NK-92 treated with Interleukin-12 subunit alpha and Interleukin-12 subunit beta, amount 100 ng/mL, for 24 hours (cell line): ENCODE measurements around the gene NTPCR.
"Not testable (repeated sequence)": the region's sequence is repeated elsewhere in the genome, so short reads cannot be mapped to it uniquely, and the experiment has no call there.

ENCODE experiments used
- DNase-seq: peaks from one replicate; lab custom pipeline; 2025; lab: John Stamatoyannopoulos, UW

Gene NTPCR

DNA sequence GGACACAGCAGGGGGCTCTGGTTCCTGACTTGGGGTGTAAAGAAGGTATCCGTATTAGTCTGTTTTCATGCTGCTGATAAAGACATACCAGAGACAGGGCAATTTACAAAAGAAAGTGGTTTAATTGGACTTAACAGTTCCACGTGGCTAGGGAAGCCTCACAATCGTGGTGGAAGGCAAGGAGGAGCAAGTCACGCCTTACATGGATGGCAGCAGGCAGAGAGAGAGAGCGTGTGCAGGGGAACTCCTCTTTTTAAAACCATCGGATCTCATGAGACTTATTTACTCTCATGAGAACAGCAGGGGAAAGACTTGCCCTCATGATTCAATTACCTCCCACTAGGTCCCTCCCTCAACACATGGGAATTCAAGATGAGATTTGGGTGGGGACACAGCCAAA lies 23.2 kb upstream of the NTPCR start:
- not testable (repeated sequence) for DNase-seq

DNA sequence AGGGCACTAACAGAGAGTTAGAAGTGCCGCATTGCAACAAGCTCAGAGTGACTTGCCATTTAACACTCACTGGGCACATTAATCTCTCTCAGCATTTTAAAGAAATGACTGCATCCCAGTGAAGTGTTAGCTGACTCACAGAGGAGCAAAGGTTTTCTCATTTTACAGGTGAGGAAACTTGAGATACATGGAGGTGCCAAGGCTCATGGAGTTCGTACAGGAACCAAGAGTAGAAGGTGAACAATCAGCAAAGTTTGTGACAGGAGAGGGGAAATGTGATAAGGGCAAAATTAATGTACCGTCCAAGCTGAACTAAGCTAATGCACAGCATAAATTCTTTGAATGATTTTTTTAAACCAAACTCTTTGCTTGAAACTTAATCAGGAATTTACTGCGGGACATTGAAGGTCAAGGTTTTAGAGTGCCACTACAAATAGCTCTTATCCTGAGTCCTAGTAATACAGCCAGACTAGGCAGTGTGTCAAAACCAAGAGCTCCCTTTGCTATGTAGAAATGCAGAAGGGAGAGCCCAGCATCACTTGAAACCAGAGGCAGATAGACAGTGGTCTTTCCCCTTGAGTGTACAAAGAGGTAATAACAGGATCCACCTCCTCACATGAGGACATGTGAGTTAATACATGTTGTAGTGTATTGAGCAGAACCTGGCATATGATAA lies 22.4 kb upstream of the NTPCR start:
- DNase-seq = no peak

DNA sequence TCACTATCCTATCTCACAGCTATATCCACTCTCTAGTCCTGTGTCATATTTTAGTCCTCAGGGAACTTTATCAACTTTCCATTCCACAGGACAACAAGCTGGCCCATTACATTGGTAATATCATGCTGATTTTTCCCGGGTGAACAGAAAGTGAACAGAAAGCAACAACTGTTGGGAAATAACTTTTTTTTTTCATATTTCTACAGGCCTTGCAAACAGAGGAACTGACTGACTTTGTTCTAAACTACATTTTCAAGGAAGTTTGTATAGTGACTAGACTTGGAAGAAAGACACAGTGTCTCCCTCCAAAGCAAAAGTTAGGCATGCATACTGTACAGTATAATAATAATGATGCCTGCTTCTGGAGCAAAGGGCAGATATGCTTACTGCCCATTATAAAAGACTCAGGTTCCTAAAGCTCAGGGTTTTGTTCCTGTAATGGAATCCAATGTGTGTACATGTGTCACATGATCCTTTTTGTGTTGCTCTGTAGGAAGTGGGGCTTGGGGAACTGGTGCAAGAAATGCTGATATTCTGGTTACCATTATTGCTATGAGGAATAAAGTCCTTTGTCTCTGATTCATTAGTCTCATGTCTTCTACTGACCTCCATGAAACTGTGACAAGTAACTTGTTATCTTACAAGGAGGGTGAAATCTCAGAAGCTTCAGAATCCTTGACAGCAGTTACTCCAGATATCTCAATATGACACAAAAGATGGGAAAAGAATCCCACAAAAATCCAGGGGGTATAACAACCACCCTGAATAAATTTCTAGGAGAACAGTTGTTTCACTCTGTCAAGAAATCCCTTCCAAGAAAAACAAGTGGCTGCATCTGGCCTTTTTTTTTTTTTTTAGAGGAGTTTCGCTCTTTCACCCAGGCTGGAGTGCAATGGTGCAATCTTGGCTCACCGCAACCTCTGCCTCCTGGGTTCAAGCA lies 17.7 kb upstream of the NTPCR start:
- DNase-seq = no peak

DNA sequence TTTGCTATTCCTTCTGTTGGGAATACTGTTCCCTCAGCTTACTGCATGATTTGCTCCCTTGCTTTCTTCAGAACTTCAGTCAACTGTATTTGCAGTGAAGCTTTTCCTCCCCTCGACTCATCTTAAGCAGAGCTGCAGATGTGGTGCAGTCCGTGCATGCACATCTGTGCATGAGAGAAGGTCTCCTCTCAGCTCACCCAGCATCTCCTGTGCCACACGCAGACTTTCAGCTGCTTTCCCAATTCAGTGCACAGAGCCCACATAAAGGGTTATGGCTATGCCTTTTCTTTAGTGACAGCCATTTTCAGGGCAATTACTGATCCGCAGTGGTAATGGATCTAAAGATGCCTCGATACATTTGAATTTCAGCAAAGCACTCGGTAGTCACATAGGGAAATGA lies 13.5 kb upstream of the NTPCR start:
- no peak for DNase-seq

DNA sequence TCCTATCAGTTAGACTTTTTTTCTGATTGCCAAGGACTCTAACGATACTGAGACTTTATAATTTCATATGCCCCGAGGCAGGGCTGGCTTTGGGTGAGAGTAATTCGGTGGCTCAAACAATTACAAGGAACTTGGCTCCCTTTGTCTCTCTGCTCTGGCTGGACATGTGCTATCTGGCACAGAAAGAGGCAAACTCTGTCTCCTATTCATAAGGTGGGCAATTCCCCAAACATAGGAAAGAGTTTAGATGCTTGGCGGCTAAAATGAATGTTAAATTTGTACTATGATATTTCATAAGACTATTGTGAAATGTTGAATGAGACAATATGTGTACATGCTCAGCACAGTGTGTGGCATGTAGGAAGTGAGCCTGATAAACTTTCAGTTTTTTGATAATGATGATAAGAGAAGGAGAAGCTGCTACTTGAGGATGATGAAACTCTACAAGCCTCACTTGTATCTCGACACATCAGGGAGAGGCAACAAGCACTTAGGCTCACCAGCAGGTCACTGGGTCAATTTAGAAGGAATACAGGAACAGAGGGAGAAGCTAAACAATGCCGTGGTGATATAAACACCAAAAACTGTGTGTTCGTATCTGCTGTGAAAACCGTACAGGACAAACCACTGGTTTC lies 12.6 kb upstream of the NTPCR start:
- DNase-seq = no peak

DNA sequence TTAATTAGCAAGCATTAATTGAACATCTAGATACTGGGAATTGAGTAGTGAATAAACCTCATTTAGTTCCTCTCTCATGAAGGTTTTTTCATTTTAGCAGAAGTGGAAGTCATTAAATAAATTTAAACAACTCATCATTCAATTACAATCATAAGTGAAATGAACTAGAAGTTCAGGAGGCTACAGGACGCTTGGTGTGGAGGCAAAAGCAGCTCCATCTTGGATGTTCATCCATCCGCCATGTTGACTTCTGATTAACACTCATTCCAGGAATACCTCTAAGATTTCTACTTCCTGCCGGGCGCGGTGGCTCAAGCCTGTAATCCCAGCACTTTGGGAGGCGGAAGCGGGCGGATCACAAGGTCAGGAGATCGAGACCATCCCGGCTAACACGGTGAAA lies 11.5 kb upstream of the NTPCR start:
- DNase-seq = no peak

DNA sequence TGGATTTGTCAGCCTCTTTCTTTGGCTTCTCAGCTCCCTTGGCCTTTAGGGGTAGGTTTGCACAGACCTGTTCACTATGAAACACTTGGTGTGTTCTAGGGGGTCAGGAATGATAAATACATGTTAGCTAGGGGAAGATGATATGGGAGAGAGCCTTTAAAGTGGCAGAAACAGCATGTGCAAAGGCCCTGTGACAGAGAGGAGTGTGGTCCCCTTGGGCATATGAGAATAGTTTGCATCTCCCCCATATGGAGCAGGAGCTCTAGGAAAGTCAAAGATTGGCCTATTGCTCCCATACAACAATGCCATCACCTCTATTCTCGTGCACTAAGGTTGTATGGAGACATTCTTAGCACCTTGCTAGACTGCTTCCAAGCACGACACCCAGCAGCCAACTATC lies 10.7 kb upstream of the NTPCR start:
- DNase-seq = no peak

DNA sequence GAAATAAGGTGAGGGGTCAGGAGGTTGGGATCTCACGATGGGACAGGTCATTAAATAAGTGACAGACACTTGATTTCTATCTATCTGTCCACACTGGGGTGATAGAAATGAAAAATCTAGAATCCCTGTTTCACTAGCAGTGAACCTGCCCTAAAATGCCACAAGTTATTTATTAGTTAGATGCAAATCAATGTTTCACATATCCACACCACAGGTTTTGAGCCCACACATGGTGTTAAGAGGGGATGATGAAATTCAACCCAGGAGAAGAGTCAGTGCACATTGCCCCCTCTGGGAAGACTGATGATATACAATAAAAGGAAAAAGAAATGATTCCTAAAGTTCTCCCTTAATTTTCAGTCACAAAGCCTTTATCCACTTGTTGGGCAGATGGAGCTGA lies 10.1 kb upstream of the NTPCR start:
- no peak for DNase-seq

DNA sequence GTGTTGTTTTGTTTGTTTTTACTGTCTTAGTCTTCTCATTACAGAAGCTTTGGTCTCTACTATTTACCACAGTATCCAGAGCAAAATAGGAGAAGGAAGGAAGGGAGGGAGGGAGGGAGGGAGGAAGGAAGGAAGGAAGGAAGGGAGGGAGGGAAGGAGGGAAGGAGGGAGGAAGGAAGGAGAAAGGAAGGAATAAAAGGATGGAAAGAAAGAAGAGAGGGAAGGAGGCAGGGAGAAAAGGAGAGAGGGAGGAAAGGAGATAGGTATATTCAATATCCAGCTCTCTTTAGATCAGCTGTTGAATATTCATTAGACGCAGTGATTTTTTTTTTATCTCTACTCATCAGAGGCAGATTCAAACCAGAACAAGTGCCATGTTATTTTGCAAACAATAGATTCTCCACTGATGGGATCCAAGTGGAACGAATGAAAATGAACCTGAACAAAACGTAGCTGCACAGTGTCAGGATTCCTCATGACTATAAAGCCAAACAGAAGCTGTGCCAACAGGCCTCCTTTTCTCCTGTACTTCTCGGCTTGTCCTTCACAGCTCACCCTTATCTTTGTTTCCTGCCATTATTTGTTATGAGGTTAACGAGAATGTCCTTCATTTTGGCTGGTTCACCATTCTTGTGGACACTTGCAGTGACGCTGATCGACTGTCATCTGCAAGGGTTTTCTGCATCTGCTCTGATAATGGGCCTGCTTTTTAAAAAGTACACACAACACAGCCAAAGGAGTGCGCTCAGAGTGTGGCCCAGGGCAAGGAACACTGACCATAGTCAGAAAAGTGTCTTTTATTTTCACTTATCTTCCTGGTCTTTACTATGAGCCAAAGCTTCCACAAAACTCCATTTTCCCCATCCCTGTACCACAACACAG lies 7.8 kb upstream of the NTPCR start:
- DNase-seq = no peak

DNA sequence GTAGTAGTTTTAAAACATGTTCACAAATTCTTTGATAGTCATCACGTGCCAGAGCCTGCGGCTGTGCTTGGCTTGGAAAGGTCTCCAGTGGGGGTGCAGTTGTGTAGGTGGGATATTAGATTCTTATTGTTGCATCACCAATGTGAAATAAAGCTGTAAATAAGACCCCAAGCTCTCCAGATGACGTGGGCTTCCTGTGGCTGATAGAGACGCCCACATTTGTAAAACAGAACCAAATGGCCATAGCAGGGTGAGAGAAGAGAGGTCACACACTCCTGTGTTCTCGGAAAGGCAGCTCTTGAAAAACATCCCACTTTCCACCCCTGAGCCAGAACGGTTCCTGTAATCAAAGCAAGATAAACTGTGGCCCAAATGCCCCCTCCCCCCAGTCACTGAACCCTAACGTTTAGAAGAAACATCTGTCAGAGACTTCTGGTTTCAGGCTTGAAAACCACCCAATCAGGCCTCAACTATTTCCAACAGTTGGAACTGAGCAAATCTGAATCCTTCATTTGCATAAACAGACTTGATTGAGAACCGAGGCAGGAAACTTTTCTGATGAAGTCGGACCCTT lies 6.6 kb upstream of the NTPCR start:
- DNase-seq = no peak

DNA sequence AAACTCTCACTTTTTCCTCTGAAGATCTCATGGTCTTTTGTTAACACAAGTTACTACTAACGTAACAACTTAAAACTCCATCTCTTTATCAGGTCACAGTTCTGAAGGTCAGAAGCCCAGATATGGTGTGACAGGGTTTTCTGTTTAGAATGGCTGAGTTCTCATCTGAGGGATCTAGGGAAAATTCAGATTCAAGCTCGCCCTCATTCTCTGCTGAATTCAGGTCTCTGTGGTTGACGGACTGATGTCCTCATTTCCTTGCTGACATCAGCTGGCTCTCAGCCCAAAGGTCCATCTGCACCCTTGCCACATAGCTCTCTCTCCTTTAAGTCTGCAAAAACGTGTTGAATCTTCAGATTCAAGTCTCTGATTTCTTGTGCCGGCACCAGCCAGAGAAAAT lies 6.1 kb upstream of the NTPCR start:
- DNase-seq = no peak

DNA sequence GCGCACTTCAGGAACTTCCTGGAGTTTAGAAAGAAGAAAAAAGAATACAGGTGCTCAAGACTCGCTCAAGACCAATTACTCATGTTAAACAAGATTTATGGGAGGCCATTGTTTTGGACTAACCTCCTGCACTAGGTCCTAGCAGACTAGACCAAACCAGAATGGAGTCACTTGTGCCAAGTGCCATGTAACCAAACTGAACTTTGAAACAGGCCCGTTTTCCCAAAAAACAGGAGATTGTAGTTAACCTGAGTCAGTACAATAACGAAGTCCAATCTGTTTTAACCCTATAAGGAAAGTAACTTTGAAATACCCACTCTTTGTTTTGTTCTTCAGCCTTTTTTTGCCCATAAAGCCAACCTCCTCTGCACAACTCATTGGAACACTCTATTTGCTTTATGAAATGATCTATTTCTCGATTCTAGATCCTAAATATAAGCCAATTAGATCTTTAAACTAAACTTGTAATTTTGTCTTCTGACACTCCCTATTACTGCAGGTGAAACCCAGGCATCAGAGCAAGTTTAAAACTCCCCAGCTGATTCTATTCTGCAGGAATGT lies 695 bp upstream of the NTPCR start:
- DNase-seq = no peak

DNA sequence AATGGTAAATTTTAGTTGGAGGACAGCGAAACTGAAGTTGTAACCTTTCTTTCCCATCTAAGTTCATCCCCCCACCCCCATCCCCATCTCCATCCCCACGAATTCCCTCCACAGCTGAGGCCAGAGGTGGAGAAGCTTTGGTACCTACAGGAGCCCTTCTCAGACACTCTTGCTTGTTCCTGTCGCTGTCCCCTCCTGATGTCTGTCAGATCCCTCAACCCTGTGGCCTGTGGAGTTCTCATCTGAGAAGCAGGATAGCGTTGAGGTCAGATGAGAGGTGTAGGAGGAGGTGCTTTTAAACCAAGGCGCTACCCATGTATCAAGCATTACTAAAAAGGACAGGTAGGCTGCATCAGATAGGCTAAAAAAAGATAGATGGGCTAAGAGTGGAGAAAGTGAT lies 769 bp downstream of the NTPCR start:
- DNase-seq = no peak

DNA sequence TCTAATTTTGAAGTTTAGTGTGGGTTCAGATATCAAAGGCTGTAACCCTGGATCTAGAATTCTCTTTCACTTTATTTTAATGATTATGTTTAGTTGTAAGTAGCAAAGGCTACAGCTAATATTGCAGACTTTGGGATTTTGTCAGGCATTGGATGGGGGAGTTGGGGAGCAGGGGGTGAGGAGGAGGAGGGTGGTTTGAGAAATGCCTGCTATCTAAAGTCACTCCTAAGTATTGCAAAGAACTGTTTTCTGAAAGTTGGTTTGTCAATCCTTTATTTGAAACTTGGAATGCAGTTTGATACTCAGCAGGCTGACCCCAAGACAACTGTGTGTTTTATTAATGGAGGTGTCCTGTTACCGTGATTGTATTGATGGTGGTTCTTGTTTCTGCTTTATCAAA lies 1.2 kb downstream of the NTPCR start:
- no peak for DNase-seq

DNA sequence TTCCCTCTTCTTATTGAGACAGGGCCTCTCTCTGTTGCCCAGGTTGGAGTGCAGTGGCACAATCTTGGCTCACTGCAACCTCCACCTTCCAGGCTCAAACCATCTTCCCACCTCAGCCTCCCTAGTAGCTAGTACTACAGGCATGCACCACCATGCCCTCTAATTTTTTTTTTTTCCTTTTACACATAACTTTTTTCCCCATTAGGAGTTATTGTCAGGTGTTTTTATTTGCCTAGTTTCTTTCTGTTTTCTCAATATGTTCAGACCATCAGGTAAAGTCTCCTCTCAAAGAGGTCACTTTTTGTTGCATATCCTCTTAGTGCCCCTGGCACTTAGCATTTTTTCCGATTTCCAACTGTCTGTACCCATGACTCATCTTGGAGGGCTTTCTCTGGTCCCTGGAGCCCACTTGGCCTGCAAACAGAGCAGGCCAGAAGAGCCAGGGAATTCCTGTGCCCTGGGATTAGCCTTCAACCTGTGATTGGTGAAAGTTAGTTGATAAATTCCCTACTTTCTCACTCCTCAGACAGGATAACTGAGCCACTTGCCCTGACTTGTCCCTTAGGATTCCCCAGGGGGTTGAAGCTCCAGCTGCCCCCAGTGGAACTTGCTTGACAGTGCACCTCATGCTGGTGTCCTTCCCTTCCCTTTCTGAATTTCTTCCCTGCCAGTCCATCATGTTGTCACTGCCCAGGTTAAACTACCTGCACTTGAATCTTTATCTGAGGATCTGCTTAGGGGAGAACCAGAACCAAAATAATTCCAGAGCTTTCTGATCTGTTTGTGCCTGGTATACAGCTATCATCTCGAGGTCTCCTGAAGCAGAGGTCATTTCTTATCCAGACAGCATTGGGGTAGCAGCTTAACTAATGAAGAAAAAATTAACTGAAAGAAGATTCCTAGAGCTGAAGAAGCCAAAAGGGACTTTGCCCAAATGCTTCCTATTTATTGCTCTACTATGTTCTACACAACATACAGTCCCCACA lies 2.4 kb downstream of the NTPCR start:
- DNase-seq = no peak

DNA sequence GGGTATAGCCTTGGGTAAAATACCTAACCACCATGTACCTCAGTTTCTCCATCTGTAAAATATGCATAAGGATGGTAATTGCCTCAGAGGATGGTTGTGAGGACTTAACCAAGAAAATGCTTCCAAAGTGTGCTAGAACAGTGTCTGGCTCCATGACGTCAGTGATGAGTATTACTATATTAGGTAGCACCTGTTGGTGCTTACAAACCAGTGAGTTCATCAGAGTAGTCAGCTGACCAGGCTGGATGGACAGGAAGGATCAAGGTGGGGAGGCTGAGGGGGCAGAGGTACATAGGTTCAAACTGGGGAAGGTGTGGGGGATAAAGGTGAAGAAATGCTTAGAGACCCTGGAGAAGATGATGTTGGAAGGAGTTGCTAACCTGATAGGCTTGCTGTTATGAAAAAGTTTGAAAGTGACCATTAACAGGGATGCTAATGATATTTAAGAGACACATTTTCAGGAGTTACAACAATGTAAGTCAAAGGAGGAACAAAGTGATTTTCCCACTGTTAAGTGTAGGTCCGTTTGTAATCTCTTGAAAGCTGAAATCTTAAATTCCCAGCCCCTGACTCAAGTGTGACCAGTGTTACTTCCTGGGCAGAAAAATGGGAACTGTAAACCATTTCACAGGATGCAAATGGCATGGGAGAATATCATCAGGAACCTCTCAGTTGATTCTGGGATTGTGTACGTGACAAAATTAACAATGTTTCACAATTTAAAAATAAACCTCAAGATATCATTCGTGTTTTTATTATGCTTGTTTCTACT lies 4.4 kb downstream of the NTPCR start:
- DNase-seq = no peak

DNA sequence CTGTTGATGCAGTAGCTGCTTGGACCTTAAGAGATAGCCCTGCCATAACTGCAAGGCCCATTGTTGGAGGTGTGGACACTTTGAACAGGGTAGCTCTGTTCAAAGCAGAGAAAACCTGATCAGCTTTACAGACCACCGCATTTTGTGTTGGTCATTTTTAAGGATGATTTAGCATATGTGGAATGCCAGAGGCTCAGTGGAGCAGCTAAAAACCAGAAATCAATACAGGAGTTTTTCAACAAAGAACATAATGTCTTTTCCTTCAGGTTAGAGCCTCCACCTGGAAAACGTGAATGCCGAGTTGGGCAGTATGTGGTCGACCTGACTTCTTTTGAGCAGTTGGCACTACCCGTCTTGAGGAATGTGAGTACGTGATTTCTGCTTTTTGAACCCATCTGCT lies 5.7 kb downstream of the NTPCR start:
- DNase-seq = no peak

DNA sequence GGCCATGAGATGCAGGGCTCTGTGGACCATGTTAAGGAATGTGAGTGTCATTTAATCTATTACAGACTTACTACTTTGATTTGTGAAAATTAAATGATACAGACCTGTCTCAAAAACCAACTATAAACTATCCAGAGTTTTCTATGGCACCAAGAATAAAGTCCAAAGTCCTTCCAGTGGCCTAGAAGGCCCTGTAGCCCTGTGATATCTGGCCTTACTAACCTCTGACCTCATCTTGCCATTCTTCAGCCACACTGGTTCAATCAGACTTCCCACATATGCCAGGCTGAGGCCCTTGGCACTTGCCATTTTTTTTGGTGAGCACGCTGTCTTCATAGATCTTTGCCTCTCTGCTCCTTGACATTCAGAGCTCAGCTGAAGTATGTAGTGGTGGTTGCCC lies 7.7 kb downstream of the NTPCR start:
- DNase-seq = no peak
